A673 (cell line): Measurements from ENCODE around the gene AQP2. TPM values are rescaled to one million over a fixed set of nuclear protein-coding genes. Genes with fewer than 3 reads are reported as not detected.

Source experiments
- BruUV-seq: library from RNA; stranded (reverse); fragments of 400-500 nt; replicated peaks from 2 replicates; lab custom pipeline; 2021; lab: Mats Ljungman, UMichigan
- CTCF ChIA-PET: fragments of 300-600 bp; sonication (Branson Sonifier 250); formaldehyde crosslinking; loops from one replicate; lab custom pipeline; 2022; ENCODE audit warnings: antibody characterized with exemption; lab: Charles Lee
- POLR2A ChIA-PET: fragments of 300-600 bp; sonication (Branson Sonifier 250); formaldehyde crosslinking; loops from one replicate; lab custom pipeline; 2022; ENCODE audit warnings: antibody characterized with exemption; ENCODE audit not compliant: low non-redundant PET; lab: Charles Lee
- DNase-seq: peaks from one replicate; pipeline ENCODE4 v3.0.0-alpha.2; 2015; ENCODE audit warnings: low spot score
- H3K27ac ChIP-seq: fragments of 200-600 bp; sonication (generic); 2 replicates; pipeline ENCODE4 v1.5.1; 2016; ENCODE audit warnings: mixed run types, low read depth, mild to moderate bottlenecking, mixed read lengths, antibody characterized with exemption, low read length; ENCODE audit not compliant: poor library complexity, severe bottlenecking
- H3K27me3 ChIP-seq: fragments of 200-600 bp; sonication (generic); replicated peaks from 2 replicates; pipeline ENCODE4 v1.6.1; 2017; ENCODE audit warnings: mixed run types, low read depth, mild to moderate bottlenecking, mixed read lengths, antibody characterized with exemption, low read length; ENCODE audit not compliant: insufficient read depth, poor library complexity
- H3K36me3 ChIP-seq: fragments of 200-600 bp; sonication (generic); 2 replicates; pipeline ENCODE4 v1.6.1; 2016; ENCODE audit warnings: mixed run types, mild to moderate bottlenecking, mixed read lengths, antibody characterized with exemption, low read length; ENCODE audit not compliant: insufficient read depth, poor library complexity, severe bottlenecking
- H3K4me1 ChIP-seq: fragments of 200-600 bp; sonication (generic); 2 replicates; pipeline ENCODE4 v1.6.1; 2017; ENCODE audit warnings: mixed run types, mild to moderate bottlenecking, mixed read lengths, antibody characterized with exemption, low read length; ENCODE audit not compliant: insufficient read depth, poor library complexity, severe bottlenecking
- H3K4me3 ChIP-seq: fragments of 200-600 bp; sonication (generic); 2 replicates; pipeline ENCODE4 v1.5.1; 2016; ENCODE audit warnings: low read depth, mixed run types, mild to moderate bottlenecking, mixed read lengths, low read length; ENCODE audit not compliant: poor library complexity, severe bottlenecking
- H3K9me3 ChIP-seq: fragments of 200-600 bp; sonication (generic); 2 replicates; pipeline ENCODE4 v1.6.1; 2016; ENCODE audit warnings: mixed run types, low read depth, mild to moderate bottlenecking, mixed read lengths, antibody characterized with exemption, low read length; ENCODE audit not compliant: poor library complexity, severe bottlenecking
- EZH2 ChIP-seq: fragments of 200-600 bp; sonication (generic); IDR thresholded peaks from 2 replicates; pipeline ENCODE4 v1.6.1; 2017; ENCODE audit warnings: borderline replicate concordance, low read depth, mild to moderate bottlenecking, mixed read lengths, antibody characterized with exemption, low read length; ENCODE audit not compliant: poor library complexity, severe bottlenecking
- intact Hi-C: fragments of 100-400 bp; cut with micrococcal nuclease; formaldehyde crosslinking; loops from one replicate; pipeline ENCODE4 v1.10.0; 2022; ENCODE audit not compliant: unreplicated experiment
- total RNA-seq: library from RNA; stranded (reverse); gene quantifications from 2 replicates; pipeline ENCODE4 v1.2.3, GENCODE V29; 2021
- TF ChIP-seq, protein P1 (sequence below): fragments of 300-800, 200-600 bp; sonication (generic); conservative IDR thresholded peaks from 2 replicates; pipeline ENCODE4 v1.5.1; 2017; ENCODE audit warnings: low read depth, mild to moderate bottlenecking, antibody characterized with exemption, low read length, moderate library complexity, mixed read lengths

The AQP2 gene
- total RNA-seq, 1 experiment from 2014 or later, result not detected

GRCh38 chr12:50006280-50006679, 55.7 kb downstream of the AQP2 start:
- no peak overlapping the region for H3K27ac ChIP-seq
- intact Hi-C loops, result no loop called here
- CTCF ChIA-PET, result interaction anchor here (0.7 kb wide), 1 partner anchor 24 kb away, joined by 4 read pairs; no protein-coding TSS in a partner anchor
- no peak for TF ChIP-seq EZH2
- TF ChIP-seq, protein P1, sequence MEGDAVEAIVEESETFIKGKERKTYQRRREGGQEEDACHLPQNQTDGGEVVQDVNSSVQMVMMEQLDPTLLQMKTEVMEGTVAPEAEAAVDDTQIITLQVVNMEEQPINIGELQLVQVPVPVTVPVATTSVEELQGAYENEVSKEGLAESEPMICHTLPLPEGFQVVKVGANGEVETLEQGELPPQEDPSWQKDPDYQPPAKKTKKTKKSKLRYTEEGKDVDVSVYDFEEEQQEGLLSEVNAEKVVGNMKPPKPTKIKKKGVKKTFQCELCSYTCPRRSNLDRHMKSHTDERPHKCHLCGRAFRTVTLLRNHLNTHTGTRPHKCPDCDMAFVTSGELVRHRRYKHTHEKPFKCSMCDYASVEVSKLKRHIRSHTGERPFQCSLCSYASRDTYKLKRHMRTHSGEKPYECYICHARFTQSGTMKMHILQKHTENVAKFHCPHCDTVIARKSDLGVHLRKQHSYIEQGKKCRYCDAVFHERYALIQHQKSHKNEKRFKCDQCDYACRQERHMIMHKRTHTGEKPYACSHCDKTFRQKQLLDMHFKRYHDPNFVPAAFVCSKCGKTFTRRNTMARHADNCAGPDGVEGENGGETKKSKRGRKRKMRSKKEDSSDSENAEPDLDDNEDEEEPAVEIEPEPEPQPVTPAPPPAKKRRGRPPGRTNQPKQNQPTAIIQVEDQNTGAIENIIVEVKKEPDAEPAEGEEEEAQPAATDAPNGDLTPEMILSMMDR, result no peak
- no peaks in the 10 kb centered on the region for H3K4me1 ChIP-seq
- POLR2A ChIA-PET, result no interaction called here
- no TSS peak for BruUV-seq
- peaks cover 89% of the 10 kb centered on the region for H3K36me3 ChIP-seq
- H3K9me3 ChIP-seq, result no peaks in the 10 kb centered on the region
- H3K4me3 ChIP-seq, result no peak overlapping the region
- H3K27me3 ChIP-seq, result no peaks in the 10 kb centered on the region
- DNase-seq, result no peak

DNA sequence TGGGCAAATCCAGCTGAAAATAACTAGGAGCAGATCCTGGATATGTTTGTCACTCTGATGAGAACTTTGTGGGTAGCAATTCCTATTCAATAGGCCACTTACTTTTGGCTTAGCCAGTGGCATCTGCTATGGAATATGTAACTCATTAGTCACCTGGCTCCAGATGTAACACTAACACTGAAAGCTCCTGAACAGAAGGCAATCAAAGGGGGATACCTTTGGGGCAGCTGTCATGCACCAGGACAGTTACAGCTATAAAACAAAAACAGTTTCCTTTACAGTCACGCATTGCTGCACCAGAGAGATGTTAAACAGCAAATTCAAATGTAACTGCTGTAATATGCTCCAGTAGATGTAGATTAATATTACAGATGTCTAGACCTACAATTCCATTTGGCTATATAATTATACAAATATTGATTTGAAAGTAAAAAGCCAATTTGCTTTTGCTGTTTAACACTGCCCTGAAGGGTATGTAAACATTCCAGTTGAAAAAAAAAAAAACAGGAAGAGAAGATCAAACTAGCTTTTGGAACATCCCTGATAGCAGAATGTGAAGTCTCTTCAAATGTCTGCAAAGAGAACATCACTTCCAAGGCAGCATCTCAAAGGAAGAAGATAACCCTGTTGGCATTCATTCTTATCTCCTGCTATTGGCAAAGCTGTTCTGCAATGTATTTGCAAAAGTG, 56.4 kb downstream of the AQP2 start:
- BruUV-seq, result no TSS peak
- Histone ChIP-seq H3K36me3 (peaks cover 83% of the 10 kb centered on the region), H3K4me3 (no peak overlapping the region), H3K27ac (no peak overlapping the region), H3K9me3 (no peaks in the 10 kb centered on the region), H3K4me1 (no peaks in the 10 kb centered on the region), H3K27me3 (no peaks in the 10 kb centered on the region)
- ChIA-PET CTCF (no interaction called here), POLR2A (no interaction called here)
- DNase-seq, result no peak
- intact Hi-C loops, result no loop called here
- TF ChIP-seq EZH2, result no peak
- TF ChIP-seq, protein P1, result no peak

Other genes starting within 250 kb of the AQP2 start
- 22.0 and 27.7 TPM in 2 replicates for gene FMNL3, start 243.3 kb upstream of the AQP2 start, total RNA-seq
- 425 and 454 TPM in 2 replicates for gene TMBIM6, start 209.2 kb upstream of the AQP2 start, total RNA-seq
- gene NCKAP5L, start 122.3 kb upstream of the AQP2 start, total RNA-seq, result 28.2 and 29.0 TPM in 2 replicates
- 5.7 and 6.4 TPM in 2 replicates for gene BCDIN3D, start 107.6 kb upstream of the AQP2 start, total RNA-seq
- gene FAIM2, start 46.8 kb upstream of the AQP2 start, total RNA-seq, result 0.11 TPM in 1 of 2 replicates, not detected in the other
- not detected in 2 replicates for gene AQP5, start 11.1 kb downstream of the AQP2 start, total RNA-seq
- not detected in 2 replicates for gene AQP6, start 22.2 kb downstream of the AQP2 start, total RNA-seq
- gene RACGAP1, start 74.8 kb downstream of the AQP2 start, total RNA-seq, result 173 and 179 TPM in 2 replicates
- 2.7 and 5.5 TPM in 2 replicates for gene ASIC1, start 106.9 kb downstream of the AQP2 start, total RNA-seq
- 141 and 152 TPM in 2 replicates for gene SMARCD1, start 134.6 kb downstream of the AQP2 start, total RNA-seq
- gene GPD1, start 153.3 kb downstream of the AQP2 start, total RNA-seq, result 0.58 and 1.3 TPM in 2 replicates
- 25.4 and 28.7 TPM in 2 replicates for gene COX14, start 161.5 kb downstream of the AQP2 start, total RNA-seq
- 57.0 and 63.7 TPM in 2 replicates for gene CERS5, start 216.6 kb downstream of the AQP2 start, total RNA-seq